Activated CD4-positive, alpha-beta memory T cell treated with anti-CD3 and anti-CD28 coated beads, Interleukin-2, amount 10 ng/mL, durations not matched to agents 7 days and 5 days (primary cell): Measurements from ENCODE around the gene ANKRD33B. TPM values are rescaled to one million over a fixed set of nuclear protein-coding genes. Genes with fewer than 3 reads are reported as not detected.

Source experiments
- CTCF ChIA-PET: fragments of 350-600 bp; sonication (Branson Sonifier 250); formaldehyde crosslinking; loops from one replicate; lab custom pipeline; 2021; ENCODE audit warnings: antibody characterized with exemption, inconsistent platforms; lab: Charles Lee
- POLR2A ChIA-PET: fragments of 350-600 bp; sonication (Branson Sonifier 250); formaldehyde crosslinking; loops from one replicate; lab custom pipeline; 2021; ENCODE audit warnings: antibody characterized with exemption; lab: Charles Lee
- DNase-seq: peaks from one replicate; pipeline ENCODE4 v3.0.0-alpha.2; 2020
- H3K27ac Mint-ChIP-seq: one replicate; pipeline ENCODE4 v1.8.0; 2021; ENCODE audit warnings: mild to moderate bottlenecking, mixed read lengths
- H3K27me3 Mint-ChIP-seq: one replicate; pipeline ENCODE4 v1.8.0; 2021; ENCODE audit warnings: mixed read lengths
- H3K36me3 Mint-ChIP-seq: one replicate; pipeline ENCODE4 v1.8.0; 2021; ENCODE audit warnings: low read depth, mixed read lengths
- H3K4me1 Mint-ChIP-seq: one replicate; pipeline ENCODE4 v1.8.0; 2021; ENCODE audit warnings: mixed read lengths
- H3K4me3 Mint-ChIP-seq: one replicate; pipeline ENCODE4 v1.8.0; 2021; ENCODE audit warnings: mild to moderate bottlenecking, mixed read lengths
- H3K9me3 Mint-ChIP-seq: one replicate; pipeline ENCODE4 v1.8.0; 2021; ENCODE audit warnings: mixed read lengths
- total RNA-seq, 2 experiments: library from RNA; stranded (reverse); gene quantifications; one replicate each; pipeline ENCODE4 v1.2.3, GENCODE V29; 2021

The ANKRD33B gene
- total RNA-seq, 2 experiments from 2014 or later: 9.5 to 9.9 TPM

GRCh38 chr5:10705747-10706146 is 141.9 kb downstream of the ANKRD33B start:
- ChIA-PET POLR2A (no interaction called here), CTCF (no interaction called here)
- H3K9me3 Mint-ChIP-seq: no peaks in the 10 kb centered on the region
- H3K27me3 Mint-ChIP-seq: no peaks in the 10 kb centered on the region
- no peak for DNase-seq
- no peak overlapping the region for H3K4me3 Mint-ChIP-seq
- peaks cover 24% of the 10 kb centered on the region for H3K4me1 Mint-ChIP-seq
- H3K36me3 Mint-ChIP-seq: peaks cover 2% of the 10 kb centered on the region
- H3K27ac Mint-ChIP-seq: peak overlapping the region; percentile 11

- peaks cover 2% of the 10 kb centered on the region for H3K36me3 Mint-ChIP-seq
- H3K27ac Mint-ChIP-seq: no peak overlapping the region
- H3K9me3 Mint-ChIP-seq: no peaks in the 10 kb centered on the region
- no peak for DNase-seq
- ChIA-PET POLR2A (no interaction called here), CTCF (no interaction called here)
- H3K4me1 Mint-ChIP-seq: peaks cover 24% of the 10 kb centered on the region
- no peaks in the 10 kb centered on the region for H3K27me3 Mint-ChIP-seq
- H3K4me3 Mint-ChIP-seq: no peak overlapping the region
Observed at GRCh38 chr5:10706326-10706725, 142.5 kb downstream of the ANKRD33B start.

Other genes starting within 250 kb of the ANKRD33B start
- 100 to 1,000 TPM; 101 to 109 TPM for gene MARCHF6, start 210.4 kb upstream of the ANKRD33B start, total RNA-seq
- 1 to 10 TPM; 5.5 to 7.5 TPM for gene ROPN1L, start 122.2 kb upstream of the ANKRD33B start, total RNA-seq
- gene DAP, start 197.2 kb downstream of the ANKRD33B start, total RNA-seq: 10 to 100 TPM; 51.0 to 53.7 TPM